ENCODE results near the gene ITGA3. TPM values are rescaled to one million over a fixed set of nuclear protein-coding genes. Genes with fewer than 3 reads are reported as not detected.

The ITGA3 gene
- total RNA-seq, 1 donor from 2014 or later: 12.6 TPM

DNA sequence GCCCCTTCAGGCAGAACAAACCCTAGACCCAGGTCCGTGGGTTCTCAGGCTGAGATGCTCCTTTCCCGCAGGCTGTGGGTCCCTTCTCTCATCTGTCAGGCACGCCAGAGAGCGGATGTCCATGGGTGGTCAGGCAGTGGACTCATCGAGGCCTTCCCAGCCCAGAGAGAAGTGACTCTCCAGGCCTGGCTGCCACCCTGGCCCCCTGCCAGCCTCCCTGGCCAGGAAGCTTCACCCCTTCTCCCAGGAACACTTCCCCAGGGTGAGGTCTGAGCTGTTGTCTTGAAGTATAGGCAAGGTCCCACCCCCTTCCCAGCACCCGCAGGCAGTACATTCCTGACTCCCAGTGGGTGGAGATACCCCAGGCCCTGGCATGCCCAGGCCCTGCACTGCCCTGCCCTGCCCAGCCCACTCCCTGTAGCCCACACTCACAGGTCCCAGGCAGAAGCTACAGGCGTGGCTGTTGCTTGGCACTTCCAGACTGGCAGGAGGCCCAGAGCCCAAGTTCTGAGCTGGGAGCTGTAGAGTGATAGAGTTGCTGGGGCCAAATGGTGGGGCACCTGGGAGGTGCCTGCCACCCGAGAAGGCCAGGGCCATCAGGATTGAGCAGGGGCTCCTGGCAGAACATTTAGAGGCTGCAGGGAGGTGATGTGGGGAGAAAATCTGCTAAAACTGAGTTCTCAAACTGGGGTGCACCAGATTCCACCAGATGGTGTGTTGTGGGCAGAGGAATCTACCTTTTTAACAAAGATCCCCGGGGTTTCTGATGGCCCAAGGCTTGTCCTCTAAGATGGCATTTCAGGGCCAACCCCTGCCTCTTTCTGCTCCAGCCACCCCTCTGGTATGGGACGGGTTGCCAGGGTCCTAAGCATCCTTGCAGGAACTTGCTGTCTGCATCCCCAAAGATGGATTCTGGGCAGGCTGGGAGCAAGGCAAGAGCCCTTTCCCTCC lies 6.7 kb downstream of the ITGA3 start:
- ATAC-seq (ENCODE audit: poor library complexity) (peak; percentile 83), DNase-seq (peak; percentile 90)
- intact Hi-C loops (cut with DNase I): no loop called here

DNA sequence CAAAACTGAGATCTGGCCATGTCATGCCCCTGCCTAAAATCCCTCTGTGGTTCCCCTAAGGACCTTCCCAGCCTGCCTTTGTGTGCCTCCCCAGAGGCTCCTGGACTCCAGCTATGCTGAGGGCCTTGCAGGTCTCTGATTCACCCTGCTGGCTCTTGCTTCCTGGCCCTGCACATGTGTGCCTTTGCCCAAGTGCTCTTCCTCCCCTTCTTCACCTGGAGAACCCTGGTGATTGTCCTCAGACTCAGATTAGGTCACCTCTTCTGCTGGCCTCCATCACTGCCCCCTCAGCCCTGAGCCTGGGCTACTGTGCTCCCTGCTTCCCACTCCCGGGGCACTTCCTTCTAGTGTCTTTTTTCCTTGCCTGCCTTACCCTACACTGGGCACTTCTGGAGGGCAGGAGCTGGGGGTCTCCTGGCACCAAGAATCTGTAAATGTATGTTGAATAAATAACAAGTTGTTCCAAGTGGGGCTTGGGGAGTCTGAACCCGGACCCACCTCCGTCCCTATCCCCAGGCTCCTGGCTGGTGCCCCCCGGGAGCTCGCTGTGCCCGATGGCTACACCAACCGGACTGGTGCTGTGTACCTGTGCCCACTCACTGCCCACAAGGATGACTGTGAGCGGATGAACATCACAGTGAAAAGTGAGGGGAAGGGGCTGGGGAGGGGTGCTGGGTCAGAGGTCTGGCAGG lies 7.8 kb downstream of the ITGA3 start:
- DNase-seq (no peak), ATAC-seq (ENCODE audit: poor library complexity) (no peak)
- intact Hi-C loops (cut with DNase I): no loop called here

DNA sequence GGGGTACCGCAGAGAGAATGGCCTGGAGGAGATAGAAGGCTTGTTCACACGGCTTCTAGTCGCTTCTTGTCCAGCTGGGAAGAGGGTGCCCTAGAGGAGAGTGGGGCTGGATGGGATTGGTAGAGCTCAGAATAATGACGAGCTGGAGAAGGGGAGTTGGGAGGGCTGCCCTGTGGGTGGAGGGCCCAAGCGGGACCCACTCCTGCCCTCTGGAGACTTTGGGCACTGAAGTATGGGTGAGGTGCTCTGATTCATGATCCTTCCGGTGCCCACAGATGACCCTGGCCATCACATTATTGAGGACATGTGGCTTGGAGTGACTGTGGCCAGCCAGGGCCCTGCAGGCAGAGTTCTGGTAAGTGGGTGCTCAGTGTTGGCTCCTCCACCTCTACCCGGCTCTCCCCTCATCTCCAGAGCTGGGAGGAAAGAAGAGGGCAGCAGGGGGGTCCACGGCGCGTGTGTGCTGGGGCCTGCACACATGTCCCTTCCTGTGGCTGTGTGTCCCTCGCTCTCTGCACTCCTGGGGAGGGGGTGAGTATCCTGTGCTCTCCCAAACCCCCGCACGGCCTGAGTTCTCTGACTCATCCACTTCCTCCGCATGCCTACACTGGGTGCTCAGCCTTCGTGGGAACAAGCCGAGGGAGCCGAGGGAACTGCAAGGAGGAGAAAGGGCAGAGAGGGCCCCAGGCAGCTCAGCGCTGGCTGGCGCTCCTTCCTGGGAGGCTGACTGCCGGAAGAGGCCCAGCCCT lies 8.5 kb downstream of the ITGA3 start:
- ATAC-seq (ENCODE audit: poor library complexity): no peak
- intact Hi-C loops (cut with DNase I): no loop called here
- no peak for DNase-seq

DNA sequence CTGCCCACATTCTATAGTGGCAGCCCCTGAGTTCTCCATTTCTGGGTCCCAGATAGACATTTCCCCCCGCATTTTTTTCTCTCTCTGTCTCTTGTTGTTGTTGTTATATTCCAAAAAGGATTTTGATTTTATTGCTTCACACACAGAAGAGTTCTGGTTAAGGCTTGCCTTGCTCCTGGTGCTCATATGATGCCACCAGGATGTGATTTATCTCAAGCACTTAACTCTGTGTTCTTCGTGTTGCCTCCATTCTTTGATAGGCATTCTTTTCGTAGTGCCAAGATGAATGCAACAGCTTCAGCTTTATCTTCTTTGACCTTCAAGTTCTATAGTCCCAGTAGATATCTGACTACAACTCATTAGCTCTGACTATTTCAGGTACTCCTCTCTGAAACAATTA lies 9.1 kb downstream of the ITGA3 start:
- no peak for DNase-seq
- ATAC-seq (ENCODE audit: poor library complexity): no peak
- intact Hi-C loops (cut with DNase I): no loop called here

DNA sequence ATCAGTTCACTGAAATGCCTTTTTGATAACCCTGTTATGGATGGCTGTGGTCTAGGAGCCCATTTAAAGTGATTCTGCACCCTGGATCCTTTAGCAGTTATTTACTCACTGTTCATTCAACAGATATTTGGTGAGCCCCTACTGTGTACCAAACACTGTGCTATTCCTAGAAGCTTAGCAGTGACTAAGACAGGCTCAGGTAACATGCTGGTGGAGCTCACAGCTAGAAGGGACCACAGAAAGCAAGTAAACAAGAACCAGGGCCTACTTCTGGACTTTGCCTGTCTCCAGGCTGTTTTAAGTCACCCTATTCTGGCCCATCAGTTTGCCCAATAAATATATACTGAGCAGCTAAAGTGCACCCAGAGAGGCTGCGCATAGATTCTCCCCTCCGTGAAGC lies 11.1 kb downstream of the ITGA3 start:
- no peak for ATAC-seq (ENCODE audit: poor library complexity)
- intact Hi-C loops (cut with DNase I): no loop called here
- DNase-seq: no peak

DNA sequence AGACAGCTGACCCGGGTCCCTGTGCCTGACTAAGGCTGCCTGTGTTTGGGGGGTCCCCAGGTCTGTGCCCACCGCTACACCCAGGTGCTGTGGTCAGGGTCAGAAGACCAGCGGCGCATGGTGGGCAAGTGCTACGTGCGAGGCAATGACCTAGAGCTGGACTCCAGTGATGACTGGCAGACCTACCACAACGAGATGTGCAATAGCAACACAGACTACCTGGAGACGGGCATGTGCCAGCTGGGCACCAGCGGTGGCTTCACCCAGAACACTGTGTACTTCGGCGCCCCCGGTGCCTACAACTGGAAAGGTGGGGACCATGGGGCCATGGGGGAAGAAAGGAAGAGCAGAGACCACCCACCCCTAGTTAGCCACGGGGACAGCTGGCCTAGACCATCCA lies 12.1 kb downstream of the ITGA3 start:
- no peak for ATAC-seq (ENCODE audit: poor library complexity)
- intact Hi-C loops (cut with DNase I): no loop called here
- DNase-seq: no peak

DNA sequence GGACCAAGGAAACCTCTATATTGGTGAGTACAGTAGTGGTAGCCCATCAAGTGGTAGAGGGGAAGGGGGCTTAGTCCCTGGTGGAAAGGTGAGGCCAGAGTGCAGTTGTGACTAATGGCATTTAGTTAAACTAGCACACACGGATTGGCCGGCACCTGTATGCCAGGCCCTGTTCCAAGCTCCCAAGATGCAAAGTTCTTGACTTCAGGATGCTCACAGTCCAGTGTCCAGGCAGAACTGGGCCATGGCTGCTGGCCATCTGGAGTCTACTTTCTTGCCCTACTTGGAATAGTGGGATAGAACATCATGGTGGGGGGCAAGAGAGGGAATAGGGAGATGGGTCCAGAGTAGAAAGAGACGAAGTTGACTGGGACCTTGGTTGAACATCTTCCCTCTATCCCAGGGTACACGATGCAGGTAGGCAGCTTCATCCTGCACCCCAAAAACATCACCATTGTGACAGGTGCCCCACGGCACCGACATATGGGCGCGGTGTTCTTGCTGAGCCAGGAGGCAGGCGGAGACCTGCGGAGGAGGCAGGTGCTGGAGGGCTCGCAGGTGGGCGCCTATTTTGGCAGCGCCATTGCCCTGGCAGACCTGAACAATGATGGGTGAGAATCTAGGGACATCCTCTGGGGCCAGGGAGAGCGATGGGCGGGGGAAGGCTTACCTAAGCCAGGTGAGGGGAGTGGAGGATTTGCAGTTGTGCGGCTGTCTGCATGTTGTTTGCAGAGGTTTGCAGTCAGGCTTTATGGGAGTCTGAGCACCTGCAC lies 15.2 kb downstream of the ITGA3 start:
- ATAC-seq (ENCODE audit: poor library complexity): no peak
- intact Hi-C loops (cut with DNase I): no loop called here
- DNase-seq: no peak

- intact Hi-C loops (cut with DNase I): no loop called here
- ATAC-seq (ENCODE audit: poor library complexity) (no peak), DNase-seq (no peak)
Measured at GRCh38 chr17:50071692-50072091, 15.8 kb downstream of the ITGA3 start.

GRCh38 chr17:50072130-50072529 lies 16.2 kb downstream of the ITGA3 start:
- no peak for DNase-seq
- no peak for ATAC-seq (ENCODE audit: poor library complexity)
- intact Hi-C loops (cut with DNase I): no loop called here

GRCh38 chr17:50072925-50073324 lies 17.0 kb downstream of the ITGA3 start:
- no peak for ATAC-seq (ENCODE audit: poor library complexity)

DNA sequence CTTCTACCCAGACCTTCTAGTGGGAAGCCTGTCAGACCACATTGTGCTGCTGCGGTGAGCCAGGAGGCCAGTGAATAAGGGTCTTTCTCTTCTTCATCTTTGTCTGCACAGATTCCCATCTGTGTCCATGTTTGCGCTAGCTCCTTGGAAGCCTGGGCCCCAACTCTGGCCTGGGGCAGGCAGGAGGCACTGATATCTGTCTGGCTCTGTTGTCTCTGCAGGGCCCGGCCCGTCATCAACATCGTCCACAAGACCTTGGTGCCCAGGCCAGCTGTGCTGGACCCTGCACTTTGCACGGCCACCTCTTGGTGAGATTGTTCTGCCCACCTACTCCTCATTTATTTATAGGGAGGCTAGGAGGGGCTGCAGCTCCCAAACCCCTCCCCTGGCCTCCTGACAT lies 18.3 kb downstream of the ITGA3 start:
- intact Hi-C loops (cut with DNase I): no loop called here
- ATAC-seq (ENCODE audit: poor library complexity): no peak
- no peak for DNase-seq

More at GRCh38 chr17:50072925-50073324, 17.0 kb downstream of the ITGA3 start:
- intact Hi-C loops (cut with DNase I): no loop called here
- DNase-seq: no peak

DNA sequence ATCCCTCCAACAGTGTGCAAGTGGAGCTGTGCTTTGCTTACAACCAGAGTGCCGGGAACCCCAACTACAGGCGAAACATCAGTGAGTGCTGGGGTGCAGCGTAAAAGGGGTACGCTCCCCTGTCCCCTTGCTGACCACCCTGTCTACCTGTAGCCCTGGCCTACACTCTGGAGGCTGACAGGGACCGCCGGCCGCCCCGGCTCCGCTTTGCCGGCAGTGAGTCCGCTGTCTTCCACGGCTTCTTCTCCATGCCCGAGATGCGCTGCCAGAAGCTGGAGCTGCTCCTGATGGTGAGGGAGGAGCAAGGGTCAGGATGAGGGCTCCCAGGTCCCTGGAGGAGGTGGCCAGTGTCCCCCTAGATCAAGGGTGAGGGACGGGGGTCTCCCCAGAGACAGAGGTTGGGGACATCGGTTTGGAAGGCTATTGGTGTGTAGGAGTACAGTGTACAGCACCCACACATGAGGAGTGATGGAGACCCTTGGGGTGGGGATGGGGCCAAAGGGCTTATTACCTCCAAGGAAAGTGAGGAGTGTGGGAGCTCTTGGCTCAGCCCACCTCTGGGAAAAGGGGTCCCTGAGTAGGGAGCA lies 19.6 kb downstream of the ITGA3 start:
- intact Hi-C loops (cut with DNase I): no loop called here
- ATAC-seq (ENCODE audit: poor library complexity) (no peak), DNase-seq (peak; percentile 28)

DNA sequence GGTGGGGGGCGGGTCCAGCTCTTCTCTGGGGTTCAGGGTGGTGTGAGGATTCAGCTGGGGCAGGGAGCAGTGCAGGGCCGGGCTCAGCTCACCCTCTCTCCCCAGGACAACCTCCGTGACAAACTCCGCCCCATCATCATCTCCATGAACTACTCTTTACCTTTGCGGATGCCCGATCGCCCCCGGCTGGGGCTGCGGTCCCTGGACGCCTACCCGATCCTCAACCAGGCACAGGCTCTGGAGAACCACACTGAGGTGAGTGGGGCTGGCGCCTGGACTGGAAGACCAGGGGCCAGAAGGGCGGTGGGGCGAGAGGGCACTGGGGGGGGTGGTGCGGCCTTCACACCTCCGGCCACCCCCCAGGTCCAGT lies 20.3 kb downstream of the ITGA3 start:
- ATAC-seq (ENCODE audit: poor library complexity) (no peak), DNase-seq (peak; percentile 20)
- intact Hi-C loops (cut with DNase I): no loop called here

DNA sequence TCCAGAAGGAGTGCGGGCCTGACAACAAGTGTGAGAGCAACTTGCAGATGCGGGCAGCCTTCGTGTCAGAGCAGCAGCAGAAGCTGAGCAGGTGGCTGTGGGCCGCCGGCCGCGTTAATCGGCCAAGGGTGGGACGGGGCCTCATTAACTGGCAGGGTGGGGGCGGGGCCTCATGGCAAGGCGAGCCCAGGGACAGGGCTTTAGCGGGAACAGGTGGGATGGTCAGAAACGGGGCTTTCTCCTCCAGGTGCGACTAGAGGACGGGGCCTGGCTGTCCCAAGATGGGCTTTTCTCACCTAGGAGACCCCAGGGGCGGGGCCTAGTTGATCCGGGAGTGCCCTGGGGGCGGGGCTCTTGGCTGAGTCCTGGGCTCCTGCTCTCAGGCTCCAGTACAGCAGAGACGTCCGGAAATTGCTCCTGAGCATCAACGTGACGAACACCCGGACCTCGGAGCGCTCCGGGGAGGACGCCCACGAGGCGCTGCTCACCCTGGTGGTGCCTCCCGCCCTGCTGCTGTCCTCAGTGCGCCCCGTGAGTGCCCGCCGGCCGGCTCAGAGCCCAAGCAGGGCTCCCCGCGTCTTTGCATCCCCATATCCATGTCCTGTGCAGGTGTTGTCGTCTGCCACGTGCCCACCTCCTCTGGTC lies 20.8 kb downstream of the ITGA3 start:
- no peak for ATAC-seq (ENCODE audit: poor library complexity)

GRCh38 chr17:50078430-50078829 lies 22.5 kb downstream of the ITGA3 start:
- intact Hi-C loops (cut with DNase I): no loop called here
- ATAC-seq (ENCODE audit: poor library complexity) (no peak), DNase-seq (no peak)

More for the DNA sequence above, 20.8 kb downstream of the ITGA3 start:
- intact Hi-C loops (cut with DNase I): no loop called here
- no peak for DNase-seq

GRCh38 chr17:50079334-50080095 lies 23.6 kb downstream of the ITGA3 start:
- ATAC-seq (ENCODE audit: poor library complexity) (peak; percentile 13), DNase-seq (peak; percentile 39)
- intact Hi-C loops (cut with DNase I): no loop called here

DNA sequence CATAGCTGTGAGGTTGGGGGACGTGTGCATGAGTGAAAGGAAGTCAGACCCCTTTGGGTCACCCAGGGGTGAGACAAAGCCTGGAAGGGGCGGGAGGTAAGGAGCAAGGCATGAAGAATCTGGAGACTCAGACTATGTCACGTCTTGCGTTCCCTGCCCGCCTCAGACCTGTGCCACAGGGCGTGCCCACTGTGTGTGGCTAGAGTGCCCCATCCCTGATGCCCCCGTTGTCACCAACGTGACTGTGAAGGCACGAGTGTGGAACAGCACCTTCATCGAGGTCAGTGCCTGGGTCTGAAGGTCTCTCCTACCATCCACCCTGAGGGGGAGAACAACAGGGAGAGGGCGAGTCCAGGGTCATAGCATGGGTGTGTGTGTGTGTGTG lies 24.2 kb downstream of the ITGA3 start:
- ATAC-seq (ENCODE audit: poor library complexity): peak; percentile 8
- intact Hi-C loops (cut with DNase I): no loop called here
- DNase-seq: no peak
